ENCODE measurements around the gene CHRM5.
"Not testable (repeated sequence)": the region's sequence is repeated elsewhere in the genome, so short reads cannot be mapped to it uniquely, and the experiment has no call there.

Gene CHRM5

DNA sequence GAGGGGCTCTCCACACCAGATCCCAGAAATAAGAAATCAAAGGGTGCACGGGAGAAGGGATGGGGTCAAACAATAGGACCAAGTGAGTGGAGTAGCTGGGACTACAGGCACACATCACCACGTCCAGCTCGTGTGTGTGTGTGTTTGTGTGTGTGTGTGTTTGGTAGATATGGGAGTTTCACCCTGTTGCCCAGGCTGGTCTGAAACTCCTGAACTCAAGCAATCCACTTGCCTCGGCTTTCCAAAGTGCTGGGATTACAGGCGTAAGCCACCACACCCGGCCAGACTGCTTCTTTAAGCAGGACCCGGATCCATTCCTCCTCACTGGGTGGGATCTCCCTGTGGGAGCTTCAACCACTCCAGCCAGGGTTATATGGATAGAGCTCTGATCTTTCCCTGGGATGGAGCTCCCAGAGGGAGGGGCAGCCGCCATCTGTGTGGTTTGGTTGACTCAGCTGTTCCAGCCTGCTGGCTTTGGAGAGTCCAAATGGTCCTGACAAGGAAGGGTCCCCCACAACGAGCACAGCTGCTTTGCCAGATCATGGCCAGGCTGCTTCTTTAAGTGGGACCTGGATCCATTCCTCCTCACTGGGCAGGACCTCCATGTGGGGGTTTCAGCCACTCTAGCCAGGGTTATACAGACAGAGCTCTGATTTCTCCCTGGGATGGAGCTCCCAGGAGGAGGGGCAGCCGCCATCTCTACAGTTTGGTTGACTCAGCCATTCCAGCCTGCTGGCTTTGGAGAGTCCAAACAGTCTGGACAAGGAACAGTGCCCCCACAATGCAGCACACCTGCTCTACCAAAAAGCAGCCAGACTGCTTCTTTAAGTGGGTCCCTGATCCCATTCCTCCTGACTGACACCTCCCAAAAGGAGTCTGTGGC, 79.8 kb downstream of the CHRM5 start:
- TF ChIP-seq, protein P1, sequence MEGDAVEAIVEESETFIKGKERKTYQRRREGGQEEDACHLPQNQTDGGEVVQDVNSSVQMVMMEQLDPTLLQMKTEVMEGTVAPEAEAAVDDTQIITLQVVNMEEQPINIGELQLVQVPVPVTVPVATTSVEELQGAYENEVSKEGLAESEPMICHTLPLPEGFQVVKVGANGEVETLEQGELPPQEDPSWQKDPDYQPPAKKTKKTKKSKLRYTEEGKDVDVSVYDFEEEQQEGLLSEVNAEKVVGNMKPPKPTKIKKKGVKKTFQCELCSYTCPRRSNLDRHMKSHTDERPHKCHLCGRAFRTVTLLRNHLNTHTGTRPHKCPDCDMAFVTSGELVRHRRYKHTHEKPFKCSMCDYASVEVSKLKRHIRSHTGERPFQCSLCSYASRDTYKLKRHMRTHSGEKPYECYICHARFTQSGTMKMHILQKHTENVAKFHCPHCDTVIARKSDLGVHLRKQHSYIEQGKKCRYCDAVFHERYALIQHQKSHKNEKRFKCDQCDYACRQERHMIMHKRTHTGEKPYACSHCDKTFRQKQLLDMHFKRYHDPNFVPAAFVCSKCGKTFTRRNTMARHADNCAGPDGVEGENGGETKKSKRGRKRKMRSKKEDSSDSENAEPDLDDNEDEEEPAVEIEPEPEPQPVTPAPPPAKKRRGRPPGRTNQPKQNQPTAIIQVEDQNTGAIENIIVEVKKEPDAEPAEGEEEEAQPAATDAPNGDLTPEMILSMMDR (IDR thresholded peaks at IDR 0.05; ENCODE audit: insufficient read depth, low read depth, low read length, missing control alignments): no peak
- DNase-seq (ENCODE audit: low read depth): no peak
- no peak overlapping the region for H3K4me3 ChIP-seq (ENCODE audit: low read length)

DNA sequence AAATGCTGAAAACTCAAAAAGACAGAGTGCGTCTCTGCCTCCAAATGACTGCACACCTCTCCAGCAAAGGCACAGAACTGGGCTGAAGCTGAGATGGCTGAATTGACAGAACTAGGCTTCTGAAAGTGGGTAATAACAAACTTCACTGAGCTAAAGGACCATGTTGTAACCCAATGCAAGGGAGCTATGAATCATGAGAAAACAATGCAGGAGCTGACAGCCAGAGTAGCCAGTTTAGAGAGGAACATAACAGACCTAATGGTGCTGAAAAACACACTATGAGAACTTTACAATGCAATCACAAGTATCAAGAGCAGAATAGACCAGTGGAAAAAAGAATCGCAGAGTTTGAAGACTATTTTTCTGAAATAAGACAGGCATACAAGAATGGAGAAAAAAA, 80.8 kb downstream of the CHRM5 start:
- DNase-seq (ENCODE audit: low read depth): peak; percentile 78
- TF ChIP-seq, protein P1 (IDR thresholded peaks at IDR 0.05; ENCODE audit: insufficient read depth, low read depth, low read length, missing control alignments): no peak
- H3K4me3 ChIP-seq (ENCODE audit: low read length): no peak overlapping the region

DNA sequence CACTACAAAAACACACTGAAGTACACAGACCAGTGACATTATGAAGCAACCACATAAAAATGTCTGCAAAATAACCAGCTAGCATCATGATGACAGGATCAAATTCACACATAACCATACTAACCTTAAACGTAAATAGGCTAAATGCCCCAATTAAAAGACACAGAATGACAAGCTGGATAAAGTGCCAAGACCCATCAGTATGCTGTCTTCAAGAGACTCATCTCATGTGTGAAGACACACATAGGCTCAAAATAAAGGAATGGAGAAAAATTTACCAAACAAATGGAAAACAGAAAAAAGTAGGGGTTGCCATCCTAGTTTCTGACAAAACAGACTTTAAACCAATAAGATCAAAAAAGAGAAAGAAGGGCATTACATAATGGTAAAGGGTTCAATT, 82.1 kb downstream of the CHRM5 start:
- DNase-seq (ENCODE audit: low read depth); H3K4me3 ChIP-seq (ENCODE audit: low read length): not testable (repeated sequence)

DNA sequence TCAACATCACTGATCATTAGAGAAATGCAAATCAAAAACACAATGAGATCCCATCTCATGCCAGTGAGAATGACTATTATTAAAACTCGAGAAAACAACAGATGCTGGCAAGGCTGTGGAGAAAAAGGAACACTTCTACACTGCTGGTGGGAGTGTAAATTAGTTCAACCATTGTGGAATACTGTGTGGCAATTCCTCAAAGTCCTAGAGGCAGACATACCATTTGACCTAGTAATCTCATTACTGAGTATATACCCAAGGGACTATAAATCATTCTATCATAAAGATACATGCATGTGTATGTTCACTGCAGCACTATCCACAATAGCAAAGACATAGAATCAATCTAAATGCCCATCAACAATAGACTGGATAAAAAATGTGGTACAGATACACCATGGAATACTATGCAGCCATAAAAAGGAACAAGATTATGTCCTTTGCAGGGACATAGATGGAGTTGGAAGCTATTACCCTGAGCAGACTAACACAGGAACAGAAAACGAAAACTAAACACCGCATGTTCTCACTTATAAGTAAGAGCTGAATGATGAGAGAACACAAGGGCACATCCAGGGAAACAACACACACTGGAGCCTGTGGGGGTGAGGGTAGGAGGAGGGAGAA, 85.9 kb downstream of the CHRM5 start:
- TF ChIP-seq, protein P1 (IDR thresholded peaks at IDR 0.05; ENCODE audit: insufficient read depth, low read depth, low read length, missing control alignments): no peak
- DNase-seq (ENCODE audit: low read depth): no peak
- H3K4me3 ChIP-seq (ENCODE audit: low read length): no peak overlapping the region

DNA sequence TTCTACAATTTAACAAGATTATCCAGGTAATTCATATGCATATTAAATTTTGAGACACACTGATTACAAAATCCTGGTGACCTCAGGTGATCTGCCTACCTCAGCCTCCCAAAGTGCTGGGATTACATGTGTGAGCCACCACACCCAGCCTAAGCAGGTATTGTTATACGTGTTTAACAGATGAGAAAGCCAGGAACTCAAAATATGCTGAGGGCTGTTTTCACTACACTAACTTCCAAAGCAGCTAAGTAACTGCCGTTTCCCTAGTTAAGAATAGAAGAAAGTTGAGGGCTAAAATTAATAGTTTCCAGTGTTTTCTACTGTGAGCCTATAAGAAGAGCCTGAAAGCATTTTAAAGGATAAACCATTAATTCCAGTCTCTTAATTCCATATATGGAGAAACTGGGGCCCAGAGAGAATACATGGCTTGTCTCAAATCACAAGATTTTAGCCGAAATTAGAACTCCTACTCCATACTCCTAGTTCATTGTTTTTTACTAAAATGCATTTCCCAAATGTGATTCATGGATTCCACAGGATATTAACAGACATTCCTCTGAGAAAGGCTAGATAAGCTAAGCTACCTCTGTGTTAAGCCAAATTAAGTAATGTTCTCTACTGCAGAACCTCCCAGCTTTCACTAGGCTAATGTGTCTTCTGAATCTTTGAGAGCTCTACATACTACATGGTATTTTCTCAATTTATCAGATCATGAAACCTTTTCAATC, 87.7 kb downstream of the CHRM5 start:
- DNase-seq (ENCODE audit: low read depth): peak; percentile 28
- no peak overlapping the region for H3K4me3 ChIP-seq (ENCODE audit: low read length)
- TF ChIP-seq, protein P1 (IDR thresholded peaks at IDR 0.05; ENCODE audit: insufficient read depth, low read depth, low read length, missing control alignments): no peak

DNA sequence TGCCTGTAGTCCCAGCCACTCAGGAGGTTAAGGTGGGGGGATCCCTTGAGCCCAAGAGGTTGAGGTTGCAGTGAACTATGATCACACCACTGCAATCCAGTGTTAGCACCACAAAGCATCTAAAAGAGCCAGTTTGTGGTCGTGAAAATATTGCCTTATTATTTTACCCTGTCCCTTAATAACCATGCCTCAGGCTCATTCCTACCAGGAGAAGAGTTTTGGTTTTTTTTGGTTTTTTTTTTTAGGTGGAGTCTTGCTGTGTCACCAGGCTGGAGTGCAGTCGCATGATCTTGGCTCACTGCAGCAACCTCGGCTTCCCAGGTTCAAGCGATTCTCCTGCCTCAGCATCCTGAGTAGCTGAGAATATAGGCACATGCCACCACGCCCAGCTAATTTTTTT, 88.6 kb downstream of the CHRM5 start:
- DNase-seq (ENCODE audit: low read depth): no peak
- H3K4me3 ChIP-seq (ENCODE audit: low read length): no peak overlapping the region
- TF ChIP-seq, protein P1 (IDR thresholded peaks at IDR 0.05; ENCODE audit: insufficient read depth, low read depth, low read length, missing control alignments): no peak

DNA sequence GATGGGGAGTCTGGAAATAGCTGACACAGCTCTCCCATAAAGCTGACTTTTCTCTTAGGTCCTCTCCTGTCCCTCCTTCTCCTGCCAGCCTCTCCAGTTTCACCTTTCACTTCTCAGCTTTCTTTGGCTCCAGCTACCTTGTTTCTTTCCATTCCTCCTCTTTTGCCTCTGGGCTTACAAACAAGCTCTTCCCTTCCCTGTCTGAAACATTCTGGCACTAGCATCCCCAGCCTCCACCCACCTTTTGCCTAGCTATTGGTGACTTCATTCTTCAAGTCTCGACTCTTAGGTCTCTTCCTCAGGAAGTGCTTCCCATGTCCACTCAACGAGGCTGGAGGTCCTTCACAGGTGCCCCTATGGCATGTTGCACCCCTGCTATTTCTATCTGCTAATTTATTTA, 91.2 kb downstream of the CHRM5 start:
- no peak for DNase-seq (ENCODE audit: low read depth)

More for the DNA sequence above, 91.2 kb downstream of the CHRM5 start:
- no peak overlapping the region for H3K4me3 ChIP-seq (ENCODE audit: low read length)
- TF ChIP-seq, protein P1 (IDR thresholded peaks at IDR 0.05; ENCODE audit: insufficient read depth, low read depth, low read length, missing control alignments): no peak
